ENCODE results near the gene PIRT. TPM values are rescaled to one million over a fixed set of nuclear protein-coding genes. Genes with fewer than 3 reads are reported as not detected.

The PIRT gene
- polyA plus RNA-seq, 1 of the 3 experiments (the other 2 are of a cell fraction): not detected

DNA sequence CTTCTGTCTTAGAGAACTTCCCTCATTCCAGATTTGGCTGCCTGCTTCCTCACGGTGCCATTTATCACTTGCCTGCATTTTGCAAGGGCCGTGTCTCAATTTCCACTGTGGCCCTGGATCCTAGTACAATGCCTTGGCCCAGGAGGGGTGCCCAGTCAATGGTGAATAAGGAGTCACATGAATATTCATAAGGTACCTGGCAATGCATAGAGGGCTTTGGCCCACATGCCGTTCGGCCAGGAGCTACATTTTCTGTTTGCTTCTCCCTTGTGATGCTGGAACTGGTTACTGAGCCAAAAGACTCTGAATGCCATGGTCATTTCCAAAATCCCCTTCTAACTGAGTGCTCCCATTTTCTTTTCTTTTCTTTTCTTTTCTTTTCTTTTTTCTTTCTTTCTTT, 4.8 kb upstream of the PIRT start:
- no peak overlapping the region for H2AFZ ChIP-seq (ENCODE audit: low read depth)
- no peaks in the 10 kb centered on the region for H3K36me3 ChIP-seq (replicated peaks in 1 of 2; ENCODE audit: control insufficient read depth in 1 of 2, insufficient read depth in 2 of 2, low read length in 1 of 2)
- H3K4me3 ChIP-seq (ENCODE audit: low read depth in 2 of 2, low read length in 1 of 2): no peak overlapping the region
- no peaks in the 10 kb centered on the region for H3K79me2 ChIP-seq (ENCODE audit: insufficient read depth)
- TF ChIP-seq ELF1 (IDR thresholded peaks at IDR 0.05) (no peak), CHD2 (IDR thresholded peaks at IDR 0.05; ENCODE audit: low read length, partially characterized antibody) (no peak), TEAD4 (IDR thresholded peaks at IDR 0.05; ENCODE audit: borderline replicate concordance, insufficient read depth) (no peak), FOXM1 (IDR thresholded peaks at IDR 0.05; ENCODE audit: low read depth) (no peak), TAF1 (IDR thresholded peaks at IDR 0.05; ENCODE audit: borderline replicate concordance, low read depth, low read length) (no peak), MXI1 (IDR thresholded peaks at IDR 0.05; ENCODE audit: low read depth, low read length) (no peak), GATA2 (CRISPR knock-in tag; IDR thresholded peaks at IDR 0.05) (no peak), USF2 (IDR thresholded peaks at IDR 0.05; ENCODE audit: borderline replicate concordance, low read depth, low read length) (no peak)
- TF ChIP-seq, protein P1, sequence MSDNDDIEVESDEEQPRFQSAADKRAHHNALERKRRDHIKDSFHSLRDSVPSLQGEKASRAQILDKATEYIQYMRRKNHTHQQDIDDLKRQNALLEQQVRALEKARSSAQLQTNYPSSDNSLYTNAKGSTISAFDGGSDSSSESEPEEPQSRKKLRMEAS (IDR thresholded peaks at IDR 0.05; ENCODE audit: low read depth): no peak
- TF ChIP-seq, protein P2, sequence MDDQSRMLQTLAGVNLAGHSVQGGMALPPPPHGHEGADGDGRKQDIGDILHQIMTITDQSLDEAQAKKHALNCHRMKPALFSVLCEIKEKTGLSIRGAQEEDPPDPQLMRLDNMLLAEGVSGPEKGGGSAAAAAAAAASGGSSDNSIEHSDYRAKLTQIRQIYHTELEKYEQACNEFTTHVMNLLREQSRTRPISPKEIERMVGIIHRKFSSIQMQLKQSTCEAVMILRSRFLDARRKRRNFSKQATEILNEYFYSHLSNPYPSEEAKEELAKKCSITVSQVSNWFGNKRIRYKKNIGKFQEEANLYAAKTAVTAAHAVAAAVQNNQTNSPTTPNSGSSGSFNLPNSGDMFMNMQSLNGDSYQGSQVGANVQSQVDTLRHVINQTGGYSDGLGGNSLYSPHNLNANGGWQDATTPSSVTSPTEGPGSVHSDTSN (IDR thresholded peaks at IDR 0.05): no peak
- H3K9ac ChIP-seq: no peak overlapping the region
- no peaks in the 10 kb centered on the region for H3K9me3 ChIP-seq
- CTCF ChIA-PET: interaction anchor here (1.4 to 8.3 kb wide), 4 partner anchors 69 to 196 kb away, joined by 5 to 165 read pairs (median 20); no protein-coding TSS in a partner anchor
- H3F3A ChIP-seq (replicated peaks; ENCODE audit: insufficient read depth): no peaks in the 10 kb centered on the region
- H3K27ac ChIP-seq (ENCODE audit: low read depth in 2 of 2, low read length in 1 of 2): no peak overlapping the region
- DNase-seq: no peak
- no peaks in the 10 kb centered on the region for H4K20me1 ChIP-seq (ENCODE audit: insufficient read depth)
- WGBS (ENCODE audit: low lambda C conversion rate): 42% methylated on average over 4 of the region's 4 CpGs
- peaks cover 0 to 4% of the 10 kb centered on the region in 2 experiments; a peak in 1 of 4 replicates for H3K4me1 ChIP-seq (ENCODE audit: control insufficient read depth in 1 of 2, insufficient read depth in 2 of 2, low read depth in 1 of 2, low read length in 1 of 2)
- H3K4me2 ChIP-seq: no peak overlapping the region
- POLR2A ChIA-PET: no interaction called here
- H3K27me3 ChIP-seq (ENCODE audit: insufficient read depth): no peaks in the 10 kb centered on the region
- no peaks in the 10 kb centered on the region for H3K9me2 ChIP-seq

DNA sequence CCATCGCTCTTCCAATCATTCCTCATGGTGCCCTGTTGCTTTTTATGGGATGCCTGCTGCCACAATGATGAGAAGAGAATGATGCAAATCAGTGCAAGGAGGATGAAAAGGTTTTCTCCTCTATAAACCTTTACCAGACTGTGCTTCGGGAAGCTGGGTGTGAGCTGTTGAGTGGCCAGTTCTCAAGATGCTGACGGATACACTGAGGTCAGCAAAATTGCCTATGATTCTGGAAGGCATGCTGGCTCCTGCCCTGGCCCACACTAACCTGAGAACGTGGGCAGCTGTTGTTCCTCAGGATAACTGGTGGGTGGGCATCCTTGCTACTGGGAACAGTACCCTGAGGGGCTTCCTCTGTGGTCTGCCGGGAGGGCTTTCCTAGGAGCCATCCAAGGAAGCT, 795 bp upstream of the PIRT start:
- Histone ChIP-seq H3K27ac (ENCODE audit: low read depth in 2 of 2, low read length in 1 of 2) (no peak overlapping the region), H3K9ac (no peak overlapping the region), H3K27me3 (ENCODE audit: insufficient read depth) (no peaks in the 10 kb centered on the region), H3K9me2 (no peaks in the 10 kb centered on the region), H3K4me1 (ENCODE audit: control insufficient read depth in 1 of 2, insufficient read depth in 2 of 2, low read depth in 1 of 2, low read length in 1 of 2) (no peaks in the 10 kb centered on the region; a peak in 1 of 4 replicates), H3K4me3 (ENCODE audit: low read depth in 2 of 2, low read length in 1 of 2) (no peak overlapping the region), H2AFZ (ENCODE audit: low read depth) (no peak overlapping the region), H3F3A (replicated peaks; ENCODE audit: insufficient read depth) (no peaks in the 10 kb centered on the region), H4K20me1 (ENCODE audit: insufficient read depth) (no peaks in the 10 kb centered on the region), H3K79me2 (ENCODE audit: insufficient read depth) (no peaks in the 10 kb centered on the region), H3K9me3 (no peaks in the 10 kb centered on the region), H3K4me2 (no peak overlapping the region), H3K36me3 (replicated peaks in 1 of 2; ENCODE audit: control insufficient read depth in 1 of 2, insufficient read depth in 2 of 2, low read length in 1 of 2) (no peaks in the 10 kb centered on the region)
- no peak for DNase-seq
- ChIA-PET CTCF (interaction anchor here (5.3 kb wide), 1 partner anchor 102 kb away, joined by 42 read pairs; no protein-coding TSS in a partner anchor), POLR2A (no interaction called here)
- TF ChIP-seq YY1 (IDR thresholded peaks at IDR 0.05; ENCODE audit: low read depth) (no peak), FOXM1 (IDR thresholded peaks at IDR 0.05; ENCODE audit: low read depth) (no peak), TCF12 (IDR thresholded peaks at IDR 0.05) (no peak), RXRA (IDR thresholded peaks at IDR 0.05; ENCODE audit: borderline replicate concordance, low read depth) (no peak), JUND (IDR thresholded peaks at IDR 0.05) (no peak), MEF2A (IDR thresholded peaks at IDR 0.05; ENCODE audit: borderline replicate concordance, low read depth) (no peak)
- TF ChIP-seq, protein P3, sequence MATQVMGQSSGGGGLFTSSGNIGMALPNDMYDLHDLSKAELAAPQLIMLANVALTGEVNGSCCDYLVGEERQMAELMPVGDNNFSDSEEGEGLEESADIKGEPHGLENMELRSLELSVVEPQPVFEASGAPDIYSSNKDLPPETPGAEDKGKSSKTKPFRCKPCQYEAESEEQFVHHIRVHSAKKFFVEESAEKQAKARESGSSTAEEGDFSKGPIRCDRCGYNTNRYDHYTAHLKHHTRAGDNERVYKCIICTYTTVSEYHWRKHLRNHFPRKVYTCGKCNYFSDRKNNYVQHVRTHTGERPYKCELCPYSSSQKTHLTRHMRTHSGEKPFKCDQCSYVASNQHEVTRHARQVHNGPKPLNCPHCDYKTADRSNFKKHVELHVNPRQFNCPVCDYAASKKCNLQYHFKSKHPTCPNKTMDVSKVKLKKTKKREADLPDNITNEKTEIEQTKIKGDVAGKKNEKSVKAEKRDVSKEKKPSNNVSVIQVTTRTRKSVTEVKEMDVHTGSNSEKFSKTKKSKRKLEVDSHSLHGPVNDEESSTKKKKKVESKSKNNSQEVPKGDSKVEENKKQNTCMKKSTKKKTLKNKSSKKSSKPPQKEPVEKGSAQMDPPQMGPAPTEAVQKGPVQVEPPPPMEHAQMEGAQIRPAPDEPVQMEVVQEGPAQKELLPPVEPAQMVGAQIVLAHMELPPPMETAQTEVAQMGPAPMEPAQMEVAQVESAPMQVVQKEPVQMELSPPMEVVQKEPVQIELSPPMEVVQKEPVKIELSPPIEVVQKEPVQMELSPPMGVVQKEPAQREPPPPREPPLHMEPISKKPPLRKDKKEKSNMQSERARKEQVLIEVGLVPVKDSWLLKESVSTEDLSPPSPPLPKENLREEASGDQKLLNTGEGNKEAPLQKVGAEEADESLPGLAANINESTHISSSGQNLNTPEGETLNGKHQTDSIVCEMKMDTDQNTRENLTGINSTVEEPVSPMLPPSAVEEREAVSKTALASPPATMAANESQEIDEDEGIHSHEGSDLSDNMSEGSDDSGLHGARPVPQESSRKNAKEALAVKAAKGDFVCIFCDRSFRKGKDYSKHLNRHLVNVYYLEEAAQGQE (IDR thresholded peaks at IDR 0.05; ENCODE audit: low read depth, low read length): no peak
- TF ChIP-seq, protein P2 (IDR thresholded peaks at IDR 0.05): no peak
- 38% methylated on average over 5 of the region's 5 CpGs for WGBS (ENCODE audit: low lambda C conversion rate)
